Activated B cell treated with CpG ODN at 0.5 μM for 24 hours (primary cell): ENCODE results near the gene SLC38A8. TPM values are rescaled to one million over a fixed set of nuclear protein-coding genes. Genes with fewer than 3 reads are reported as not detected.

Experiments
- ATAC-seq: fragments of 200-7000 bp; cut with Tn5 transposase; one replicate; pipeline ENCODE4 v1.10.0; 2021; ENCODE audit warnings: low read depth, mild to moderate bottlenecking, moderate library complexity
- CTCF ChIA-PET: fragments of 350-600 bp; sonication (Branson Sonifier 250); formaldehyde crosslinking; loops from one replicate; lab custom pipeline; 2021; ENCODE audit warnings: antibody characterized with exemption; lab: Charles Lee
- POLR2A ChIA-PET: fragments of 350-600 bp; sonication (Branson Sonifier 250); formaldehyde crosslinking; loops from one replicate; lab custom pipeline; 2021; ENCODE audit warnings: antibody characterized with exemption; lab: Charles Lee
- DNase-seq: peaks from one replicate; pipeline ENCODE4 v3.0.0; 2022
- H3K27ac Mint-ChIP-seq: one replicate; pipeline ENCODE4 v1.8.0; 2020; ENCODE audit warnings: mixed read lengths
- H3K27me3 Mint-ChIP-seq: one replicate; pipeline ENCODE4 v1.8.0; 2021; ENCODE audit warnings: mixed read lengths
- H3K36me3 Mint-ChIP-seq: one replicate; pipeline ENCODE4 v1.8.0; 2021; ENCODE audit warnings: low read depth, mixed read lengths
- H3K4me1 Mint-ChIP-seq: one replicate; pipeline ENCODE4 v1.8.0; 2021; ENCODE audit warnings: mixed read lengths
- H3K4me3 Mint-ChIP-seq: one replicate; pipeline ENCODE4 v1.8.0; 2020; ENCODE audit warnings: mild to moderate bottlenecking, mixed read lengths
- H3K9me3 Mint-ChIP-seq: one replicate; pipeline ENCODE4 v1.8.0; 2020; ENCODE audit warnings: mixed read lengths
- CTCF ChIP-seq: fragments of 200-600 bp; IDR thresholded peaks from one replicate; pipeline ENCODE4 v1.8.0; 2022; ENCODE audit warnings: antibody characterized with exemption, mild to moderate bottlenecking
- intact Hi-C: fragments of 100-400 bp; cut with micrococcal nuclease; formaldehyde crosslinking; loops from one replicate; pipeline ENCODE4 v1.15.1; 2024
- total RNA-seq: library from RNA; stranded (reverse); gene quantifications from 2 replicates; pipeline ENCODE4 v1.2.3, GENCODE V29; 2022

The SLC38A8 gene
- total RNA-seq, 1 donor from 2014 or later = not detected

GRCh38 chr16:84074721-84075120 lies 32.1 kb upstream of the SLC38A8 start:
- intact Hi-C loops = no loop called here
- H3K4me1 Mint-ChIP-seq = no peaks in the 10 kb centered on the region
- POLR2A ChIA-PET = no interaction called here
- ATAC-seq = no peak
- no peaks in the 10 kb centered on the region for H3K9me3 Mint-ChIP-seq
- TF ChIP-seq CTCF = no peak
- CTCF ChIA-PET = no interaction called here
- no peak for DNase-seq
- H3K27ac Mint-ChIP-seq = no peak overlapping the region
- H3K4me3 Mint-ChIP-seq = no peak overlapping the region
- peaks cover 89% of the 10 kb centered on the region for H3K36me3 Mint-ChIP-seq
- H3K27me3 Mint-ChIP-seq = no peaks in the 10 kb centered on the region

DNA sequence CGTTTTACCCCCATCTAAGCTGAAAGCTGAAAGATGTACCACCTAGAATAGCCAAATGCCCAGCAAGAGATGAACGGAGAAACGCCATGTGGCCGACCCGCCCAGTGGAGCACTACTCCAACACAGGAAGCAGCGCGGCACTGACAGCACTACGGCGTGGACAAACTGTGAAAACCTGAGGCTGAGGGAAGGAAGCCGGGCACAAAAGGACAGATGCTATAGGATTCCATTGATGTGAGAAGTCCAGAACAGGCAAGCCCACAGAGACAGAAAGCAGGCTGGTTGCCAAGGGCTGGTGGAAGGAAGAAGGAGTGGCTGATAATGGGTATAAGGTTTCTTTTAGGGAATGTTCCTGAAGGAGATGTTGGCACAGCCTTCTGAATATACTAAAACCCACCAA lies 29.4 kb upstream of the SLC38A8 start:
- no peak for ATAC-seq
- CTCF ChIA-PET = no interaction called here
- POLR2A ChIA-PET = no interaction called here
- no peak for TF ChIP-seq CTCF
- Mint-ChIP-seq H3K4me1 (peaks cover 4% of the 10 kb centered on the region), H3K27me3 (no peaks in the 10 kb centered on the region), H3K4me3 (no peak overlapping the region), H3K9me3 (no peaks in the 10 kb centered on the region), H3K36me3 (peaks cover 91% of the 10 kb centered on the region), H3K27ac (no peak overlapping the region)
- DNase-seq = no peak
- intact Hi-C loops = no loop called here

DNA sequence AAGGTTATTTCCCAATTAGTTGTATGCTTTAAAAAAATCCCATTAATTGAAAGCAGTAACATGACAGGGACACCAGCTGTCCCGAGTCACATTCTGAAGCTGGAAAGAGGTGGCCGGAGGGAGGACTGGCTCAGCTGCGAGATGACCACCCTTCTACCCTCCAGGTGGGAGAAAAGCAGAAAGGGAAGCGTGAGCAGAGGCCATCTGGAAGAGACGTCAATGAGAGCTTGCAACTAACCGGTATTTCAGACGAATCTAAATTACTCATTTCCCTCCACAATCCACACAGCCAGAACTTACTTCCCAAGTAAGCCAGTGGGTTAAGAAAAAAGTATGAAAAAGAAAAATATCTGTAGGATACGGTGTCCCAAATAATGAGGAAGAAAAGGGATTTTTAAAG lies 28.5 kb upstream of the SLC38A8 start:
- Mint-ChIP-seq H3K27me3 (no peaks in the 10 kb centered on the region), H3K27ac (no peak overlapping the region), H3K36me3 (peaks cover 91% of the 10 kb centered on the region), H3K4me1 (peaks cover 4% of the 10 kb centered on the region), H3K9me3 (no peaks in the 10 kb centered on the region), H3K4me3 (no peak overlapping the region)
- intact Hi-C loops = no loop called here
- ChIA-PET CTCF (no interaction called here), POLR2A (no interaction called here)
- no peak for DNase-seq
- TF ChIP-seq CTCF = no peak
- no peak for ATAC-seq

GRCh38 chr16:84069540-84069939 lies 26.9 kb upstream of the SLC38A8 start:
- Mint-ChIP-seq H3K4me3 (no peak overlapping the region), H3K27me3 (no peaks in the 10 kb centered on the region), H3K9me3 (no peaks in the 10 kb centered on the region), H3K27ac (no peak overlapping the region), H3K4me1 (peaks cover 4% of the 10 kb centered on the region), H3K36me3 (peaks cover 90% of the 10 kb centered on the region)
- intact Hi-C loops = loop anchor here (10.0 kb wide), 1 partner anchor 145 kb away; no protein-coding TSS in a partner anchor
- ATAC-seq (no peak), DNase-seq (no peak)
- CTCF ChIA-PET = interaction anchor here (1.5 kb wide), 1 partner anchor 19 kb away, joined by 3 read pairs; no protein-coding TSS in a partner anchor
- POLR2A ChIA-PET = no interaction called here
- no peak for TF ChIP-seq CTCF

- ATAC-seq (no peak), DNase-seq (no peak)
- H3K27me3 Mint-ChIP-seq = no peaks in the 10 kb centered on the region
- peaks cover 4% of the 10 kb centered on the region for H3K4me1 Mint-ChIP-seq
- intact Hi-C loops = loop anchor here (10.0 kb wide), 1 partner anchor 144 kb away; no protein-coding TSS in a partner anchor
- H3K9me3 Mint-ChIP-seq = no peaks in the 10 kb centered on the region
- ChIA-PET CTCF (interaction anchor here (1.5 kb wide), 1 partner anchor 20 kb away, joined by 3 read pairs; no protein-coding TSS in a partner anchor), POLR2A (no interaction called here)
- no peak overlapping the region for H3K27ac Mint-ChIP-seq
- no peak for TF ChIP-seq CTCF
- peaks cover 90% of the 10 kb centered on the region for H3K36me3 Mint-ChIP-seq
- H3K4me3 Mint-ChIP-seq = no peak overlapping the region
Observed at GRCh38 chr16:84068783-84069462, 26.3 kb upstream of the SLC38A8 start.
